ENCODE results near the gene PEX12. TPM values are rescaled to one million over a fixed set of nuclear protein-coding genes. Genes with fewer than 3 reads are reported as not detected.

PEX12 gene
- total RNA-seq, 120 experiments from 2014 or later, result 6.3 to 16.0 (median 10.2) TPM

Other genes with a start within 250 kb of the PEX12 start
- gene SLFN11, start 204.9 kb downstream of the PEX12 start, total RNA-seq, result 10 to 100 TPM in 43 of 120 experiments, 1 to 10 TPM in 77; 3.1 to 18.7 (median 8.5) TPM
- 1 to 10 TPM in 116 of 120 experiments, under 1 TPM in 4; 0.80 to 6.9 (median 2.3) TPM for gene SLFN12, start 146.1 kb downstream of the PEX12 start, total RNA-seq
- gene SLFN13, start 129.8 kb downstream of the PEX12 start, total RNA-seq, result 1 to 10 TPM in 101 of 120 experiments, under 1 TPM in 19; 0.39 to 5.6 (median 2.2) TPM
- gene SLFN12L, start 40.9 kb downstream of the PEX12 start, total RNA-seq, result 1 to 10 TPM in 36 of 120 experiments, under 1 TPM in 73, not detected in 11; 0.19 to 3.9 (median 0.75) TPM
- gene SLFN14, start 17.8 kb downstream of the PEX12 start, total RNA-seq, result under 1 TPM in 3 of 120 experiments, not detected in 117; 0.20 to 0.22 (median 0.21) TPM
- 100 to 1,000 TPM; 169 to 394 (median 287) TPM for gene AP2B1, start 8.8 kb upstream of the PEX12 start, total RNA-seq
- 10 to 100 TPM in 119 of 120 experiments, 1 to 10 TPM in 1; 9.0 to 65.6 (median 36.0) TPM for gene RASL10B, start 153.1 kb upstream of the PEX12 start, total RNA-seq
- 1 to 10 TPM in 93 of 120 experiments, under 1 TPM in 27; 0.32 to 2.8 (median 1.3) TPM for gene GAS2L2, start 174.7 kb upstream of the PEX12 start, total RNA-seq
- 1 to 10 TPM in 1 of 120 experiments, under 1 TPM in 14, not detected in 105; 0.46 to 1.0 (median 0.71) TPM for gene C17orf50, start 182.3 kb upstream of the PEX12 start, total RNA-seq
- 10 to 100 TPM in 90 of 120 experiments, 1 to 10 TPM in 30; 4.7 to 30.2 (median 13.2) TPM for gene MMP28, start 217.1 kb upstream of the PEX12 start, total RNA-seq
- 100 to 1,000 TPM; 108 to 175 (median 146) TPM for gene TAF15, start 230.9 kb upstream of the PEX12 start, total RNA-seq